ENCODE data around the gene CBLN3. TPM values are rescaled to one million over a fixed set of nuclear protein-coding genes. Genes with fewer than 3 reads are reported as not detected.

The CBLN3 gene
- total RNA-seq, 2 experiments from 2014 or later, result 8.1 to 8.9 TPM

GRCh38 chr14:24430682-24431568 is 1.5 kb upstream of the CBLN3 start:
- POLR2A ChIA-PET, result interaction anchor here (0.5 to 3.0 kb wide), 21 partner anchors 11 to 280 kb away, joined by 3 to 37 read pairs (median 4); partner anchors contain the start of genes ADCY4, LTB4R, RIPK3 and SDR39U1
- CTCF ChIA-PET, result interaction anchor here (0.5 to 11.3 kb wide), 30 partner anchors 8 to 313 kb away, joined by 3 to 334 read pairs (median 4); partner anchors contain the start of genes ADCY4, CHMP4A, CIDEB and LTB4R

DNA sequence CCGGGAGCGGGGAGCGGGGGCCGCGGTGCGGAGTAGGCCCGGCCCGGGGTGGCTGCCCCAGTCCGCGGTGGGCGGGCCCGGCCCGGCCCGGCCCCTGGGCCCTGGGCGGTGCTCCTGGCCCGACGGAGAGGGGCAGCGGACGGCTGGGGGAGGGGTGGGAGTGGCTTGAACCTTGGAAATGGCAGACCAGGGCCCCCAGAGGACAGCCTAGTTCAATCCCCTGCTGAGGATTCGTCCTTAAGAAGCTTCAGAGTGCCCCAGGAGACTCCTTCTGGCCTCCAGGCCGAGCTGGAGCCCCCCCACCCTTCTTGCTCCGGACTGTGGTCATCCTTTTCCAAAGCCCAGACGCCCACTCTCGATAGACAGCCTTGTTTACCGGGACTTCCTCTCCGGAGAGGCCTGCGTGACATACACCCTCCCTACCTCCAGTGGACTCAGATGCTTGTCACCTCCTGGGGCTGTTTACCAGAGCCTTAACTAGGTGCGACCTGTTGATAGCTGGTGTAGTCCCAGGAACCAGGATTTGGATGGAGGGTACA is 744 bp upstream of the CBLN3 start:
- ChIA-PET POLR2A (interaction anchor here (0.8 to 3.0 kb wide), 13 partner anchors 11 to 280 kb away, joined by 3 to 37 read pairs (median 4); partner anchors contain the start of genes ADCY4, LTB4R, RIPK3 and SDR39U1), CTCF (interaction anchor here (0.7 to 11.3 kb wide), 11 partner anchors 9 to 217 kb away, joined by 3 to 334 read pairs (median 10); partner anchors contain the start of genes ADCY4, CHMP4A, CIDEB and LTB4R)

DNA sequence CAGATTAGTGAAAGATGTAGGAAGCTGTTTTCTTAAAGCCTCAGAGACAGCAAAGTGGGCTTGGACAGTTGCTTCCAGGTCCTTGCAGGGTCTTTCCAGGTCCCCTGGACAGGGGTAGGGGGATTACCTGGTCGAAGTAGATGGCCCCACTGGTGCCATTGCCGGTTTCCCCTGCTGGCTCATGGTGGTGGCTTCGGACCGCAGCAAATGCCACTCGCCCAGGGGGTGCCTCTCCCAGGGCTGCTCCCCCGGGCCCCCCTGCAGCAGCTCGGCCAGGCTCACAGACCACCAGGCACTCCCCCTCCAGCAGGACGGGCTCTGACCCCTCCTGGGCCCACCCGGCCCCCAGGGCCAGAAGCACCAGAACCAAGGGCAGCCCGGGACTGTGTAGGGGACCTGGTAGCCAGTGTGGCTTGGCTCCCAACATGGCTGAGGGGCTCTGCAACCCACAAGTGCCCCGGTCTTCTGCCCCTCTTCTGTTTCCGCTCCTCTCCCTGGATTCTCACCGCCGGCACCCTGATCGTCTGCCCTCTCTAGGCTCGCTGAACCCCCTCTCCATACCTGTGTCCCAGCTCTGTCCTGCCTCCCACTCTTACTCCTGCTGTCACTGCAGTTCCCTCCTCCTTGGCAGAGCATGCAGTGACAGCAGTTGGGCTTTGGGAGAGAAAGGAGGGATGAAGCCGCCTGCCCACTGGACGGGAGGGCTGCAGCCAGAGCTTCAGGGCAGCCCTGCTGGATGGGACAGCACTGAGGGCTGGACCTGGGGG is 657 bp downstream of the CBLN3 start:
- CTCF ChIA-PET, result interaction anchor here (0.5 to 11.3 kb wide), 5 partner anchors 13 to 868 kb away, joined by 3 to 334 read pairs (median 16); partner anchors contain the start of genes ADCY4, RIPK3, SDR39U1 and TINF2
- POLR2A ChIA-PET, result no interaction called here

- CTCF ChIA-PET, result interaction anchor here (1.4 to 11.3 kb wide), 2 partner anchors 9 to 95 kb away, joined by 5 to 334 read pairs; partner anchors contain the start of genes ADCY4 and RIPK3
- POLR2A ChIA-PET, result no interaction called here
Measured at GRCh38 chr14:24427537-24428508, 1.6 kb downstream of the CBLN3 start.

- CTCF ChIA-PET, result interaction anchor here (1.4 to 11.3 kb wide), 2 partner anchors 10 to 94 kb away, joined by 5 to 334 read pairs; partner anchors contain the start of genes ADCY4 and RIPK3
- POLR2A ChIA-PET, result no interaction called here
Measured at GRCh38 chr14:24426912-24427536, 2.4 kb downstream of the CBLN3 start.

DNA sequence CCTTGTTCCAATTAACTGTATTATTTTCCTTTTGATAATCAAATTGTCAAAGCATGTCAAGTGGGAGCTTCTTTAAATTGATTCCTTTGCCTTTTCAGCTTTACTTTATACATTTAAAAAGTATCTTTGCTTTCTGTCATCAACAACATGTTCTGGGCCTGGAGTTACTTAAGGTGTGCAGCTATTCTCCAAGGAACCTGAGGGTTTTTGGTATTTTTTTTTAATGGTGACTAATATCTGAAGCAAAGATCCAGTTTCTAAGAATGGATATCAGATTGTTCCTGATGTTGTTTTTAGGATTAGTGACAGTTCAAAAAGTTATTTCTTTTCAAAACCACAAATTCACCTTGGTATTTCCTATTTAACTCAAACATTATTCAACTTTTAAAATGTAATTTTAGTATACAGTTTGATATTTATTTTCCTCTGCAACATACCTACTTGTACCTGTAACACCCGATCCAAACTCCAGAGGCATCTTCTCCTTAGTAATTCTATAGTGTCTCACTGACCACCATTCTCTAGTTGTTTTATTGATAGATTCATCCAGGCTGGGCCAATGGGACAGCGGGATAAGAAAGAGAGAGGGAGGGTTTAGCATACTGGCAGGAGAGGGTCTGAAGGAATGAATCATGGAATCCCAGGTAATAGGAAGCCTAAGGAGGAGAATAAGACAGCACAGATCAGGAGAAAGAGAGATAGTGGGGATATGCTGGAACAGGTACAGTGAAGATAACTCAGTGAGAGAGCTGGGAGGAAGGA is 3.1 kb downstream of the CBLN3 start:
- ChIA-PET CTCF (interaction anchor here (1.3 to 1.4 kb wide), 2 partner anchors 10 to 106 kb away, joined by 3 to 5 read pairs; no protein-coding TSS in a partner anchor), POLR2A (no interaction called here)

- CTCF ChIA-PET, result interaction anchor here (1.0 to 1.3 kb wide), 2 partner anchors 10 to 106 kb away, joined by 3 read pairs; no protein-coding TSS in a partner anchor
- POLR2A ChIA-PET, result no interaction called here
Measured at GRCh38 chr14:24425704-24426103, 3.8 kb downstream of the CBLN3 start.

DNA sequence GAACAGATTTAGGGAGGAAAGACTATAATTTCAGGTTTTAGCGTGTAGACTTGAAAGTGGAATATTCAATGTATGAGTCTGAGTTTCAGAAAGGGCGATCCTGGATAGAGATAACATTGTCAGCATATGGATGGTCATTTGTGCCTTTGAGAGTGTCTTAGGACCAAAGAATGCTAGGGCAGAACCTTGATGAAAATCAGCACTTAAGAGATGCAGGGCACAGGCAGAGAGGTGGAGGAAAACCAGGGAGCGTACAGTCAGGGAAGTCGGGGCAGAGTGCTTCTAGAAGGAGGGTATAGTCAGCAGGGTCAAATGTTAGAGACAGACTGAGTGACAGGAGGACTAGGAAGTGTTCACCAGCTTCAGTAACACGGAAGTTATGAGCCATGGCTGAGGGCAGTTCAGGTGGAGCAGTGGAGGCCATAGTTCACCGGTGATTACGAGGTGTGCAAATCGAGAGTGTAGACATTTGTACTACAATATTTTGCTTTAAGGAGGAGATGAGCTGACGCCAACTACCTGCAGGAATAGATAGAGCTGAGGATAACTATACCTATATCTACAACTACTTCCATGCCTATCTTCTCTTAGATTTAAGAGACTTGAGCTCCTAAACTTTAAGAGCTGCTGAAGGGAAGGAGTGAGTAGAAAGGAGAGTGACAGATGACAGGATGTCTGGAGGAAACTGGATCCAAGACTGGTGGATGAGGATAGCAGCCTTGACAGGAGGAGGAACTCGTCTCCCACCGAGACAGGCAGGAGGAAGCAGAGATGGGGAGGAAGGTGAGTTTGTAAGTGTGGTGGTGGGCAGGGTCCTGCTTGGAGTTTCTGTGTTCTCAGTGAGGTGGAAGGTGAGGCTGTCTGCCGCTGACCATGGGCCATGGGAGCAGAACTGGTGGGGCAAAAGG is 6.5 kb downstream of the CBLN3 start:
- POLR2A ChIA-PET, result interaction anchor here (1.1 kb wide), 1 partner anchor 90 kb away, joined by 3 read pairs; no protein-coding TSS in a partner anchor
- CTCF ChIA-PET, result interaction anchor here (0.6 to 2.3 kb wide), 6 partner anchors 9 to 91 kb away, joined by 3 to 8 read pairs (median 5); no protein-coding TSS in a partner anchor

GRCh38 chr14:24422261-24422660 is 7.2 kb downstream of the CBLN3 start:
- POLR2A ChIA-PET, result no interaction called here
- CTCF ChIA-PET, result interaction anchor here (1.6 to 2.3 kb wide), 3 partner anchors 10 to 89 kb away, joined by 5 to 8 read pairs (median 7); no protein-coding TSS in a partner anchor

- ChIA-PET CTCF (interaction anchor here (0.5 to 2.0 kb wide), 2 partner anchors 13 to 172 kb away, joined by 5 to 9 read pairs; no protein-coding TSS in a partner anchor), POLR2A (no interaction called here)
Measured at GRCh38 chr14:24418492-24418873, 11.0 kb downstream of the CBLN3 start.

GRCh38 chr14:24417832-24418491 is 11.5 kb downstream of the CBLN3 start:
- ChIA-PET POLR2A (no interaction called here), CTCF (no interaction called here)

- ChIA-PET POLR2A (no interaction called here), CTCF (interaction anchor here (1.2 kb wide), 1 partner anchor 19 kb away, joined by 3 read pairs; no protein-coding TSS in a partner anchor)
Measured at GRCh38 chr14:24416932-24417619, 12.4 kb downstream of the CBLN3 start.

DNA sequence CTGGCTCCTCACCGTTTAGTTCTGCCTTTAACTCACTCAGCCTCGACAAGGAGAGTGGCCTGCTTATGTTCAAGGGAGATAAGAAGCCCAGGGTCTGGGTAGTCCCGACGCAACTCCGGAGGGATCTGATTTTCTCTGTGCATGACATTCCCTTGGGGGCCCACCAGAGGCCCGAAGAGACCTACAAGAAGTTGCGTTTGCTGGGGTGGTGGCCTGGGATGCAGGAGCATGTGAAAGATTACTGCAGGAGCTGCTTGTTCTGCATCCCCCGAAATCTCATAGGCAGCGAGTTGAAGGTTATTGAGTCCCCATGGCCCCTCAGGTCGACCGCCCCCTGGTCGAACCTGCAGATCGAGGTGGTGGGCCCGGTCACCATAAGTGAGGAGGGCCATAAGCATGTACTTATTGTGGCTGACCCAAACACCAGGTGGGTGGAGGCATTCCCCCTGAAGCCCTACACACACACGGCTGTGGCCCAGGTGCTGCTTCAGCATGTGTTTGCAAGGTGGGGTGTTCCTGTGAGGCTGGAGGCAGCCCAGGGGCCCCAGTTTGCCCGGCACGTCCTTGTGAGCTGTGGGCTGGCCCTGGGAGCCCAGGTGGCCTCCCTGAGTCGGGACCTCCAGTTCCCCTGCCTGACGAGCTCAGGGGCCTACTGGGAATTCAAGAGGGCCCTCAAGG is 13.1 kb downstream of the CBLN3 start:
- ChIA-PET CTCF (interaction anchor here (1.2 kb wide), 1 partner anchor 20 kb away, joined by 3 read pairs; no protein-coding TSS in a partner anchor), POLR2A (no interaction called here)

All from activated CD8-positive, alpha-beta memory T cell treated with anti-CD3 and anti-CD28 coated beads for 36 hours (primary cell).